Endothelial cell of umbilical vein (primary cell): ENCODE data around the gene ACSL6. TPM values are rescaled to one million over a fixed set of nuclear protein-coding genes. Genes with fewer than 3 reads are reported as not detected.

ENCODE experiments used
- BruUV-seq: library from RNA; stranded (reverse); fragments of 400-500 nt; replicated peaks from 2 replicates; lab custom pipeline; 2021; lab: Mats Ljungman, UMichigan
- CTCF ChIA-PET: fragments of 300-600, 350-600 bp; sonication (Branson Sonifier 250); formaldehyde crosslinking; loops from one replicate; lab custom pipeline; 2021; ENCODE audit warnings: antibody characterized with exemption, inconsistent platforms; lab: Charles Lee
- POLR2A ChIA-PET: fragments of 300-600, 350-600 bp; sonication (Branson Sonifier 250); formaldehyde crosslinking; loops from one replicate; lab custom pipeline; 2021; ENCODE audit warnings: antibody characterized with exemption, inconsistent platforms; lab: Charles Lee
- DNase-seq: peaks from one replicate; pipeline ENCODE4 v3.0.0-alpha.2; 2011; ENCODE audit warnings: low read depth, low spot score
- FAIRE-seq: peaks from 2 replicates; lab custom pipeline; 2011; peaks lifted over from hg19 to GRCh38; lab: Jason Lieb, UNC
- H2AFZ ChIP-seq: 2 replicates; pipeline ENCODE4 v1.6.0; 2012; ENCODE audit warnings: low read depth, low read length, control low read depth, inconsistent platforms
- H3K27ac ChIP-seq: 2 replicates; pipeline ENCODE4 v1.5.1; 2011; ENCODE audit warnings: low read depth, mild to moderate bottlenecking, control low read depth, low read length, moderate library complexity; ENCODE audit not compliant: insufficient read depth
- H3K27me3 ChIP-seq, 2 experiments: 2 replicates each; pipeline versions ENCODE4 v1.6.0 to v1.6.1; 2011; ENCODE audit warnings: low read length in 2 of 2, mixed read lengths in 1 of 2; ENCODE audit not compliant: control insufficient read depth in 2 of 2, insufficient read depth in 2 of 2
- H3K36me3 ChIP-seq, 2 experiments: 2 replicates in 1 of 2; 3 replicates in 1 of 2; pipeline ENCODE4 v1.5.1; 2011; ENCODE audit warnings: low read length in 2 of 2, mild to moderate bottlenecking in 1 of 2, moderate library complexity in 1 of 2; ENCODE audit not compliant: control insufficient read depth in 2 of 2, insufficient read depth in 2 of 2; ENCODE audit errors: extremely low read depth in 1 of 2
- H3K4me1 ChIP-seq: 3 replicates; pipeline ENCODE4 v1.5.1; 2011; ENCODE audit warnings: mild to moderate bottlenecking, low read length; ENCODE audit not compliant: control insufficient read depth, insufficient read depth; ENCODE audit errors: extremely low read depth
- H3K4me2 ChIP-seq: 2 replicates; pipeline ENCODE4 v1.6.1; 2011; ENCODE audit warnings: low read length, control low read depth, mixed read lengths; ENCODE audit not compliant: insufficient read depth
- H3K4me3 ChIP-seq, 3 experiments: fragments of 200-600 bp in 1 of 3; sonication (generic), shearing (Covaris generic) in 1 of 3; replicated peaks in 1 of 3; 2 replicates each; pipeline ENCODE4 v1.5.1; 2011 to 2016; ENCODE audit warnings: control low read depth in 3 of 3, low read length in 3 of 3, mild to moderate bottlenecking in 2 of 3, inconsistent platforms in 1 of 3, low read depth in 1 of 3, moderate library complexity in 1 of 3; ENCODE audit not compliant: insufficient read depth in 1 of 3
- H3K79me2 ChIP-seq: 2 replicates; pipeline ENCODE4 v1.6.0; 2012; ENCODE audit warnings: low read length, inconsistent platforms; ENCODE audit not compliant: control insufficient read depth, insufficient read depth
- H3K9ac ChIP-seq: replicated peaks from 2 replicates; pipeline ENCODE3; 2011; ENCODE audit warnings: low read length, control low read depth; ENCODE audit not compliant: insufficient read depth; ENCODE audit errors: extremely low read depth
- H3K9me1 ChIP-seq: replicated peaks from 3 replicates; pipeline ENCODE4 v1.6.0; 2011; ENCODE audit warnings: mild to moderate bottlenecking, low read length; ENCODE audit not compliant: control insufficient read depth, insufficient read depth; ENCODE audit errors: extremely low read depth
- H3K9me3 ChIP-seq: replicated peaks from 2 replicates; pipeline ENCODE4 v1.5.1; 2012; ENCODE audit warnings: low read length, inconsistent platforms; ENCODE audit not compliant: control insufficient read depth, insufficient read depth
- H4K20me1 ChIP-seq: replicated peaks from 2 replicates; pipeline ENCODE3; 2011; ENCODE audit warnings: mild to moderate bottlenecking, low read length; ENCODE audit not compliant: control insufficient read depth, insufficient read depth; ENCODE audit errors: extremely low read depth
- EZH2 ChIP-seq: IDR thresholded peaks from 2 replicates; pipeline ENCODE4 v1.6.1; 2012; ENCODE audit warnings: borderline replicate concordance, low read depth, mild to moderate bottlenecking, moderate library complexity, low read length, inconsistent platforms; ENCODE audit not compliant: severe bottlenecking
- FOS ChIP-seq: IDR thresholded peaks from 2 replicates; pipeline ENCODE4 v1.6.1; 2011; ENCODE audit warnings: mild to moderate bottlenecking, low read length, moderate library complexity, borderline replicate concordance; ENCODE audit not compliant: insufficient read depth
- GATA2 ChIP-seq: IDR thresholded peaks from 2 replicates; pipeline ENCODE4 v1.7.0; 2011; ENCODE audit warnings: low read depth, mild to moderate bottlenecking, moderate library complexity, mixed read lengths, low read length; ENCODE audit not compliant: insufficient read length, insufficient read depth
- JUN ChIP-seq: IDR thresholded peaks from 2 replicates; pipeline ENCODE4 v1.6.1; 2011; ENCODE audit warnings: borderline replicate concordance, low read depth; ENCODE audit not compliant: insufficient read length, insufficient read depth
- MYC ChIP-seq: IDR thresholded peaks from one replicate; pipeline ENCODE4 v1.6.1; 2011; ENCODE audit warnings: mild to moderate bottlenecking, low read depth, low read length
- POLR2A ChIP-seq: IDR thresholded peaks from 2 replicates; pipeline ENCODE4 v1.6.1; 2012; ENCODE audit warnings: low read depth, mild to moderate bottlenecking, control low read depth, low read length
- POLR2AphosphoS5 ChIP-seq: IDR thresholded peaks from 2 replicates; pipeline ENCODE4 v1.6.1; 2012; ENCODE audit warnings: low read depth, mild to moderate bottlenecking, control low read depth, low read length, moderate library complexity; ENCODE audit not compliant: insufficient read depth
- dilution Hi-C: fragments of 300-500 bp; cut with MboI; formaldehyde crosslinking; loops from one replicate; pipeline ENCODE4 v1.15.0; 2019; ENCODE audit warnings: low sequenced_read_pairs; ENCODE audit not compliant: extremely low pct_ligation_motif_present
- intact Hi-C: fragments of 100-400 bp; cut with micrococcal nuclease; formaldehyde crosslinking; loops from one replicate; pipeline ENCODE4 v1.10.0; 2022
- polyA plus RNA-seq, 4 experiments: library from polyadenylated mRNA; depleted of rRNA in 3 of 4; stranded (reverse) in 3 of 4; unstranded in 1 of 4; fragments of >200 nt; gene quantifications; 2 replicates each; pipeline versions ENCODE4 v1.2.1 to v1.2.3, GENCODE V29; 2011 to 2012; ENCODE audit warnings: missing spikeins in 1 of 4
- total RNA-seq: library from RNA; stranded (reverse); gene quantifications from 2 replicates; pipeline ENCODE4 v1.2.3, GENCODE V29; 2021
- TF ChIP-seq, protein P1 (sequence below): IDR thresholded peaks from 2 replicates; pipeline ENCODE4 v1.6.1; 2011; ENCODE audit not compliant: insufficient read depth, insufficient read length
- TF ChIP-seq, protein P2 (sequence below), 2 donors: IDR thresholded peaks; 1 replicate in 1 of 2; 2 replicates in 1 of 2; pipeline ENCODE4 v1.5.1; 2011; ENCODE audit warnings: low read length in 2 of 2, mild to moderate bottlenecking in 2 of 2, moderate library complexity in 2 of 2, control low read depth in 1 of 2, inconsistent platforms in 1 of 2, low read depth in 1 of 2; ENCODE audit not compliant: insufficient read depth in 1 of 2; ENCODE audit errors: extremely low read depth in 1 of 2

The ACSL6 gene
- total and polyA plus RNA-seq, 2 donors (not counting 3 experiments of a cell fraction or from before 2014, with no cell fraction given), result not detected

DNA sequence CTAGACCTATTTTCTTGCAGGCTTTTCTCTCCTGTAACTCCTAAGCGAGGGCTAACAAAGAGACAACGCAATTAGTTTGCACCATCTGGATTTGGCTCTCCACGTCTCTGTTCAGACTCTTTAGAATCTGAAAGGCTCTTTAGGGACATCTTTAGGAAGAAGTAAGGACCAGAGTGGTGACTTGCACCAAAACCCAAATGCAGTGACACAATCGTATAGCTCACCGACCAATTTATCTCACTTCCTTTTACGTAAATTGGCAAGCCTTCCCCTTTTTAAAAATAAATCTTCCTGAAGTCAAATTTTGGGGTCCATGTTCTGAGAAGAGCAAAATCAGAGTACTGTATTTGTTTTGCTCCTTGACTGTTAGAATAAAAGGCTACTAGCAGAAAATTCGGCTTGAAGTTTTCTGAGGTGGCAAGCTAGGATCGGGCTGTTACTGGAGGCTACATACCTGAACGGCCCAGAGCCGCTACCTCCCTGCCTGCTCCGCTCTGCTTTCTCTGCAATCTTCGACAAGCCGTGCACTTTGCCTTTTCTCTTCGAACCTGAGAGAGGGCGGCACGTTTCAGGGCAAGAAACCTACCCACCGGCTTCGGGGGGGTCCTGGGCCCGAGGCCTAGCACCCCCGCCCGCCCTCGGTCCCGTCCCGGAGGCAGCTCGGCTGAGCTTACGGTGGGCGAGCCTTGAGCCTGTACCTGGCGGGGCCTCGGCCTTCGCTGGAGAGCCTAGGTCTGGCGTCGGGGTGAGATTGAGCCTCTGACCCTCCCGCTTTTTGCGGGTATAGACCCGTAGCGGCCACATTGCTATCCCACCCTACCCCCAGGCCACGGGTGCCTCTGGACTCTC lies 66.5 kb downstream of the ACSL6 start:
- Histone ChIP-seq H2AFZ (no peak overlapping the region), H4K20me1 (no peaks in the 10 kb centered on the region), H3K4me2 (no peak overlapping the region), H3K27ac (no peak overlapping the region), H3K4me3 (no peak overlapping the region), H3K9ac (no peak overlapping the region), H3K27me3 (peaks cover 3 to 7% of the 10 kb centered on the region in 2 experiments), H3K79me2 (no peaks in the 10 kb centered on the region), H3K9me3 (no peaks in the 10 kb centered on the region), H3K9me1 (no peaks in the 10 kb centered on the region), H3K4me1 (no peaks in the 10 kb centered on the region), H3K36me3 (no peaks in the 10 kb centered on the region)
- dilution Hi-C loops, result no loop called here
- TF ChIP-seq JUN (no peak), POLR2A (no peak), FOS (no peak), MYC (no peak), GATA2 (no peak), EZH2 (no peak), POLR2AphosphoS5 (no peak)
- TF ChIP-seq, protein P1, sequence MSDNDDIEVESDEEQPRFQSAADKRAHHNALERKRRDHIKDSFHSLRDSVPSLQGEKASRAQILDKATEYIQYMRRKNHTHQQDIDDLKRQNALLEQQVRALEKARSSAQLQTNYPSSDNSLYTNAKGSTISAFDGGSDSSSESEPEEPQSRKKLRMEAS, result no peak
- TF ChIP-seq, protein P2, sequence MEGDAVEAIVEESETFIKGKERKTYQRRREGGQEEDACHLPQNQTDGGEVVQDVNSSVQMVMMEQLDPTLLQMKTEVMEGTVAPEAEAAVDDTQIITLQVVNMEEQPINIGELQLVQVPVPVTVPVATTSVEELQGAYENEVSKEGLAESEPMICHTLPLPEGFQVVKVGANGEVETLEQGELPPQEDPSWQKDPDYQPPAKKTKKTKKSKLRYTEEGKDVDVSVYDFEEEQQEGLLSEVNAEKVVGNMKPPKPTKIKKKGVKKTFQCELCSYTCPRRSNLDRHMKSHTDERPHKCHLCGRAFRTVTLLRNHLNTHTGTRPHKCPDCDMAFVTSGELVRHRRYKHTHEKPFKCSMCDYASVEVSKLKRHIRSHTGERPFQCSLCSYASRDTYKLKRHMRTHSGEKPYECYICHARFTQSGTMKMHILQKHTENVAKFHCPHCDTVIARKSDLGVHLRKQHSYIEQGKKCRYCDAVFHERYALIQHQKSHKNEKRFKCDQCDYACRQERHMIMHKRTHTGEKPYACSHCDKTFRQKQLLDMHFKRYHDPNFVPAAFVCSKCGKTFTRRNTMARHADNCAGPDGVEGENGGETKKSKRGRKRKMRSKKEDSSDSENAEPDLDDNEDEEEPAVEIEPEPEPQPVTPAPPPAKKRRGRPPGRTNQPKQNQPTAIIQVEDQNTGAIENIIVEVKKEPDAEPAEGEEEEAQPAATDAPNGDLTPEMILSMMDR (IDR thresholded peaks at IDR 0.05; ENCODE audit: extremely low read depth in 1 of 2, insufficient read depth in 1 of 2, low read depth in 1 of 2, low read length in 2 of 2), result no peak
- DNase-seq (no peak), FAIRE-seq (no peak)
- intact Hi-C loops, result no loop called here
- CTCF ChIA-PET, result no interaction called here
- POLR2A ChIA-PET, result no interaction called here
- no TSS peak for BruUV-seq
